Ascending aorta (tissue), 2 donors: Measurements from ENCODE around the gene SP3. TPM values are rescaled to one million over a fixed set of nuclear protein-coding genes. Genes with fewer than 3 reads are reported as not detected.

Experiments
- DNase-seq, 2 donors: peaks; one replicate each; pipeline ENCODE4 v3.0.0-alpha.2; 2019; ENCODE audit warnings: low spot score in 2 of 2
- H3K27ac ChIP-seq, 2 donors: fragments of 200-600 bp; sonication (generic); one replicate each; pipeline ENCODE4 v1.5.1; 2016 to 2017; ENCODE audit warnings: mild to moderate bottlenecking in 1 of 2
- H3K27me3 ChIP-seq: fragments of 200-600 bp; sonication (generic); one replicate; pipeline ENCODE4 v1.5.1; 2017
- H3K36me3 ChIP-seq, 2 donors: fragments of 200-600 bp; sonication (generic); one replicate each; pipeline ENCODE4 v1.5.1; 2016
- H3K4me1 ChIP-seq, 2 donors: fragments of 200-600 bp; sonication (generic); one replicate each; pipeline ENCODE4 v1.5.1; 2016 to 2017; ENCODE audit warnings: mild to moderate bottlenecking in 1 of 2
- H3K4me3 ChIP-seq, 2 donors: fragments of 200-600 bp; sonication (generic); one replicate each; pipeline ENCODE4 v1.5.1; 2016 to 2017; ENCODE audit warnings: mild to moderate bottlenecking in 1 of 2
- H3K9me3 ChIP-seq, 2 donors: fragments of 200-600 bp; sonication (generic); one replicate each; pipeline ENCODE4 v1.5.1; 2016
- intact Hi-C: fragments of 100-400 bp; cut with DNase I; formaldehyde crosslinking; loops from one replicate; pipeline ENCODE4 v1.15.1; 2023
- total RNA-seq: library from RNA; depleted of rRNA; stranded (reverse); fragments of >200 nt; gene quantifications from one replicate; pipeline ENCODE4 v1.1.0, GENCODE V29; 2016
- TF ChIP-seq, protein P1 (sequence below), 3 experiments: fragments of 200-600 bp in 2 of 3; fragments of 450-650 bp in 1 of 3; sonication (generic) in 2 of 3; IDR thresholded peaks; one replicate each; pipeline ENCODE4 v1.5.1; 2016 to 2019; ENCODE audit warnings: antibody characterized with exemption in 3 of 3, mild to moderate bottlenecking in 1 of 3, moderate library complexity in 1 of 3

SP3 gene
- total RNA-seq, 1 donor from 2014 or later, result 58.0 TPM

- TF ChIP-seq, protein P1, sequence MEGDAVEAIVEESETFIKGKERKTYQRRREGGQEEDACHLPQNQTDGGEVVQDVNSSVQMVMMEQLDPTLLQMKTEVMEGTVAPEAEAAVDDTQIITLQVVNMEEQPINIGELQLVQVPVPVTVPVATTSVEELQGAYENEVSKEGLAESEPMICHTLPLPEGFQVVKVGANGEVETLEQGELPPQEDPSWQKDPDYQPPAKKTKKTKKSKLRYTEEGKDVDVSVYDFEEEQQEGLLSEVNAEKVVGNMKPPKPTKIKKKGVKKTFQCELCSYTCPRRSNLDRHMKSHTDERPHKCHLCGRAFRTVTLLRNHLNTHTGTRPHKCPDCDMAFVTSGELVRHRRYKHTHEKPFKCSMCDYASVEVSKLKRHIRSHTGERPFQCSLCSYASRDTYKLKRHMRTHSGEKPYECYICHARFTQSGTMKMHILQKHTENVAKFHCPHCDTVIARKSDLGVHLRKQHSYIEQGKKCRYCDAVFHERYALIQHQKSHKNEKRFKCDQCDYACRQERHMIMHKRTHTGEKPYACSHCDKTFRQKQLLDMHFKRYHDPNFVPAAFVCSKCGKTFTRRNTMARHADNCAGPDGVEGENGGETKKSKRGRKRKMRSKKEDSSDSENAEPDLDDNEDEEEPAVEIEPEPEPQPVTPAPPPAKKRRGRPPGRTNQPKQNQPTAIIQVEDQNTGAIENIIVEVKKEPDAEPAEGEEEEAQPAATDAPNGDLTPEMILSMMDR (IDR thresholded peaks at IDR 0.05), result no peak
- no peak overlapping the region for H3K27ac ChIP-seq
- H3K27me3 ChIP-seq, result no peaks in the 10 kb centered on the region
- H3K9me3 ChIP-seq, result no peaks in the 10 kb centered on the region
- no peaks in the 10 kb centered on the region for H3K36me3 ChIP-seq
- intact Hi-C loops, result no loop called here
- peaks cover 0 to 2% of the 10 kb centered on the region in 2 donors for H3K4me1 ChIP-seq
- no peak overlapping the region for H3K4me3 ChIP-seq
- DNase-seq, result no peak
These were observed 104.6 kb downstream of the SP3 start for GRCh38 chr2:173860566-173860965.

GRCh38 chr2:173860082-173860481, 105.1 kb downstream of the SP3 start:
- Histone ChIP-seq H3K4me3 (no peak overlapping the region), H3K4me1 (peaks cover 0 to 6% of the 10 kb centered on the region in 2 donors), H3K36me3 (no peaks in the 10 kb centered on the region), H3K27me3 (no peaks in the 10 kb centered on the region), H3K27ac (no peak overlapping the region), H3K9me3 (no peaks in the 10 kb centered on the region)
- intact Hi-C loops, result no loop called here
- DNase-seq, result no peak
- TF ChIP-seq, protein P1 (IDR thresholded peaks at IDR 0.05), result no peak

GRCh38 chr2:173858291-173858731, 106.9 kb downstream of the SP3 start:
- intact Hi-C loops, result no loop called here
- no peak for DNase-seq
- H3K27ac ChIP-seq, result no peak overlapping the region
- no peaks in the 10 kb centered on the region for H3K36me3 ChIP-seq
- H3K4me3 ChIP-seq, result no peak overlapping the region
- H3K4me1 ChIP-seq, result peaks cover 0 to 15% of the 10 kb centered on the region in 2 donors
- H3K27me3 ChIP-seq, result no peaks in the 10 kb centered on the region
- TF ChIP-seq, protein P1 (IDR thresholded peaks at IDR 0.05), result no peak
- no peaks in the 10 kb centered on the region for H3K9me3 ChIP-seq
